HL-60/S4 treated with retinoic acid at 250 ng/mL for 4 days and 3 days (cell line): ENCODE measurements around the gene OR2Y1.
"Not testable (repeated sequence)": the region's sequence is repeated elsewhere in the genome, so short reads cannot be mapped to it uniquely, and the experiment has no call there.

Experiments
- in situ Hi-C: fragments of 300-500 bp; cut with MboI; formaldehyde crosslinking; loops from 2 replicates; pipeline ENCODE4 v1.7.0; 2022; ENCODE audit warnings: low sequenced_read_pairs

OR2Y1 gene

DNA sequence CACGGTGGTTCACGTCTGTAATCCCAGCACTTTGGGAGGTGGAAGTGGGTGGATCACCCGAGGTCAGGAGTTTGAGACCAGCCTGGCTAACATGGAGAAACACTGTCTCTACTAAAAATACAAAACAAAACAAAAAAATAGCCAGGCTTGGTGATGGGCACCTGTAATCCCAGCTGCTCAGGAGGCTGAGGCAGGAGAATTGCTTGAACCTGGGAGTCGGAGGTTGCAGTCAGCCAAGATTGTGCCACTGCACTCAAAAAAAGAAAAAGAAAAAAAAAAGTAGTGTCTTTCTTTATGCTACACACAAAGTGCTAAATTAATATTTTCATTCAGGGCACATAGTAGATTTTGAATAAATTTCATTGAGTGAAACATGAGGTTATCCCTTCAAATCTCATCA lies 1.1 kb upstream of the OR2Y1 start:
- in situ Hi-C loops: not testable (repeated sequence)

DNA sequence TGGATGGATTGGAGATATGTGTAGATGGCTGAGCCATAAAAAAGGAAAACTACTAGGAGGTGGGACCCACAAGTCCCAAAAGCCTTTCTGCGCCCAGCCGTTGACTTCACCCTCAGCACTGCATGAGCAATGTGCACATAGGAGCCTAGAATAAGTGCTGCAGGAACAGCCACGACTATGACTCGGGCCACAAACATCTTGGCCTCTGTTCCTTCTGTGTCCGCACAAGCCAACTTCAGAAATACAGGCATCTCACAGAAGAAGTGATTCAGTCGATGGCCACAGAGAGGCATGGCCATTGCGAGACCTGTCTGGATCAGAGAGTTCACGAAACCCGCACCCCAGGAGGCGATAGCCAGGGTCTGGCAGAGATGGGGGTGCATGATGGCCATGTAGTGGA lies 587 bp downstream of the OR2Y1 start:
- in situ Hi-C loops: no loop called here

DNA sequence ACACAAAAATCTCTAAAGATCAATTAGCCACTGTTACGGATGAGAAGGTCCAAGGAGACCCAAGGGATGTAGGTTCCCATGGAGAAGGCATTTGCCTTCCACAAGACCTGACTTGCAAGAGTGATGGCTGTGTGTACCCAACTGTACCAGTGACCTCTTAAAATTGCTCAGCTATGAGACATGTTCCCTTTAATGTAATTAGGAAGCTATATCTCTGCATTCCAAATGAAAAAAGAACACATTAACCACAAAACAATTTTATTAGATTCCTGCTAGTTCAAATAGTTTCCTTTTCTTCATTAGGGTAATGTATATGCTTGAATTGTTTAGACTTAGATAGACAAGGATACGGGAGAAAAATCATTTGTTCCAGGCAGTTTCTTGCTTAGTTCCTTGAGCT lies 3.3 kb downstream of the OR2Y1 start:
- in situ Hi-C loops: no loop called here

DNA sequence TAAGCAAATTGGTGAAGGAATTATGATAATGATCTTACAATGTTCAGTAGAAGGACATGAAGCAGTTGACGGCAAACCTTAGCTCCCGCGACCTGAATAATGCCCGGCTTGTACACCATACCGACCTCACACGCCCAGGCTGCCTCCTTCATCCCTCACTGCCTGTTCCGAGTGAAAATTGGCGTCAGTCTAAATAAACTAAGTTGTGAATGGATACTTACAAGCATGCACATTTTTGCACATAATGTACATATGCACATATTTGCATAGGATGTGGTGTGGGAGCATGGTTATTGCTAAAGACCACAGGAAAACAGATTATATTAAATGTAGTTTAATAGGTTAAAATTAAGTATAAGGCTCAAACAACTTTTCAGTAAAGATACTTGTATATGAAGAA lies 14.9 kb downstream of the OR2Y1 start:
- in situ Hi-C loops: no loop called here

DNA sequence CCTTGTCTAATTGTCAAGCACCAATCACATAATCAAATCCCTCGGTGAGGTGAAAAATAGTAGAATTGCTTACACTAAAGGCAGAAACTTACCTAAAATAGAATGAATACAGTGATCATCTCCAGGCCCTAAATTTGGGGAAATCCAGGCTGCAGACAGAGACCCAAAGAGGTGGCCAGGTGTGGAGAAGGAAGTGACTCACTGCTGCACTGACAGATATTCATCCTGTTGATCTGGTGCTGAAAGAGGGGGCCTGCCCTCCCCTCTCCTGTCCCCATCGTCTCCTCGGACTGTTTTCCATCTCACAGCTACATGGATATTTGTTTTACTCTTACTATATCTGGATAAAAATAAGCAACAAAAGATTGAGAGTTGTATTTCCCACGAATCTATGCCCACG lies 15.9 kb downstream of the OR2Y1 start:
- in situ Hi-C loops: no loop called here

DNA sequence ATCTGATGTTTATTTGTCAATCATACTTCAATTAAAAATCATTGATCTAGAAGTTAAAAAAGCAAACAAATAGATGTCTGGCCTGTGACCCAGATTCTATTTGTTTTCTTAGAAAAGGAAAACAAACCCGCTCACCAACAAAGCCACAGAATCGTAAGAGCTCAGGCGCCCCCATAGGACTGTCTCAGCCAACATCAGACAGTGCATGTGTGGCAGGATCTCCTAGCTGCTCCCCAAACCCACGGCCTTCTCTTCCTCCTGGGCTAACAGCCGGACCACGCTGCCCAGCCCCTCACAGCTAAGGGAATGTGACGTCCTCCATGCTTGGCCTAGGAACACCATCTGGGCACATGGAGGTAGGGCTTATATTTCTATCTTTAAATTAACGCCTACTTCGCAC lies 19.4 kb downstream of the OR2Y1 start:
- in situ Hi-C loops: no loop called here

DNA sequence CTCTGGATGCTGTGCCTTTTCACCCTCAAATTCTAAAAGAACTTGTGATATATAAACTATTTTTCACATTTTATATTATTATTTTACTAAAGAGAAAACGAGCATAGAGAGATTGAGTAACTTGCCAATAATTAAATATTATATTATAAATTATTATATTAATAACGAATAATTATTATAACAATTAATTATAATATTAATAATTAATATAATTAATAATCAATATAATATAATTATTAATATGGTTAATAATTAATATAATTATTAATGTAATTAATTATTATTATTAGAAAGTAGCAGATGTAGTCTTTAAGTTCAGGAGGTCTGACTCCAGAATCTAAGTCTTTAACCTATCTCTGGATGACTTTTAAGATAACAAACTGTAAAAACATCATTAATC lies 20.1 kb downstream of the OR2Y1 start:
- in situ Hi-C loops: no loop called here

DNA sequence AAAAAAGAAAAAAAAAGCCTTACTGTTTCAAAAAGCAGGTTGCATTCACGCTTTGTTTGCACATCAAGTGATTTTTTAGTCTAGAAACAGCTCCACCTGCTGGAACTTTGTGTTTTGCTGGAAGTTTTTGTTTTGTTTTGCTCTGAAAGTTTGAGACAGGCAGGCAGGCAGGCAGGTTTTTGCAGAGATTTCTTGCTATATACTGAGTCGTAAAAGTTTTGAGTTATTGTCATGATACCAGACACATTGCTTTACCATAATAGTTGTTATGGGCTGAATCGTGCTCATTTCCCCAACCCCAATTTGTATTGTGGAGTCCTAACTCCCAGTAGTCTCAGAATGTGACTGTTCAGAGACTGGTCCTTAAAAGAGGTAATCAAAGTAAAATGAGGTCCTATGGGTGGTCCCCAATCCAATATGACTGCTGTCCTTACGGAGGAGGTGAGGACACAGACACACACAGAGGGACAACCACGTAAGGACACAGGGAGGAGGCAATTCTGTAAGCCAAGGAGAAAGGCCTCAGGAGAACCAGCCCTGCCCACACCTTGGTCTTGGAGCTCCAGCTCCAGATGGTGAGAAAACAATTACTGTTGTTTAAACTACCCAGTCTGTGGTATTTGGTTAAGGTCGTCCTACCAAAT lies 20.9 kb downstream of the OR2Y1 start:
- in situ Hi-C loops: no loop called here

DNA sequence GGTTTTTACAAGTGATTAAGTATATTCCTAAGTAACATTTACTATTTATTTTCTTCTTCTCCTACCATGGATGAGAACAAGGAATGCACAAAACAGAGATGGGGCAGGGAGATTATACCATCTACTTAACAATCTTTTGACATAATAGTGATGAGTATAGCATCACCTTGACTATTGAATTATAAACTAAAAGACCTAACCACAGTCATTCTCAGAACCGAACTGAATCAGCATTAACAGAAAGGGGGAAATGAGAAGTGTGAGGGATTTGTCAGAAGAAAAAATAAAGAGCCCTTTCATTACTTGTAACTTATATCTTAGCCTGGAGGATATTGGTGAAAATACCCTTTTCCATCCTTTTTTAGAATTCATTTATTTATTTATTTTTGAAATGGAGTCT lies 21.9 kb downstream of the OR2Y1 start:
- in situ Hi-C loops: no loop called here

DNA sequence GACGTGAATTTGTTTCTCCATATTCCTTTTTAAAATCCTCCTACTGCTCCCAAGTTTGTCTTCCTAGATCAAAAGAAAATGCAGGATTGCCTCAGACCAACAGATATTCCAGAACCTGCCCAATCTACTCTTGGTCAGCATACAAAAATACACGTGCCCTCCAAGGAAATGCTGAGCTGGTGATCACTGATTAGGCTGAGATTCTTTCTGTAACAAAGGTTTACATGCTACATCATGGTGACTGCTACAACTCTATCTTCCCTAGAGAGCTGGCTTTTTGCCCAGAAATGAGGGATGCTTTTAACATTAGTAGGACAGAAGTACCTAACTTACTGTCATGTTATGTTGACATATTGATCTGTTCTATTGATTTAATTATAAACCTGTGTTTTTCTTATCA lies 35.5 kb downstream of the OR2Y1 start:
- in situ Hi-C loops: no loop called here

DNA sequence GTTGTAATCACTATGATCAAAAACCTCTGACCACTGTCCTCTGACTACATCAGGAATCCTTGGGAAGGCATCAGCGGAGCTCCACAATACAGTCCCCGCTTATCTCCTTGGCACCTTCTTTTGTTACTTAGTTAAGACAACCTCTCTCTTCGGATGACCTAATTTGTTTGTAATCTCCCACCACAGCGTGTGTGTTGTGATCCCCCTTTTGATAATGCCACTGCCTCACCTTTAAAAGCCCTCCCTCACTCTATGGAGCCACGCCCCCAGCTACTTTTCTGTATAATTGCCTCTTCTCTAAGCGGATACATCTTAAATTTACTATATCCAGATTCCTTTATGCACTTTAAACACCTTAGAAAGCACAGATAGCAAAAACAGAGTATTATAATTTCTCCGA lies 35.9 kb downstream of the OR2Y1 start:
- in situ Hi-C loops: no loop called here

DNA sequence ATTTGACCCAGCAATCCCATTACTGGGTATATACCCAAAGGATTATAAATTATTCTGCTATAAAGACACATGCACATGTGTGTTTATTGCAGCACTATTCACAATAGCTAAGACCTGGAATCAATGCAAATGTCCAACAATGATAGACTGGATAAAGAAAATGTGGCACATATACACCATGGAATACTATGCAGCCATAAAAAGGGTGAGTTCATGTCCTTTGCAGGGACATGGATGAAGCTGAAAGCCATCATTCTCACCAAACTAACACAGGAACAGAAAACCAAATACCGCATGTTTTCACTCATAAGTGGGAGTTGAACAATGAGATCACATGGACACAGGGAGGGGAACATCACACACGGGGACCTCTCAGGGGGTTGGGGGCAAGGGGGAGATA lies 36.5 kb downstream of the OR2Y1 start:
- in situ Hi-C loops: not testable (repeated sequence)

DNA sequence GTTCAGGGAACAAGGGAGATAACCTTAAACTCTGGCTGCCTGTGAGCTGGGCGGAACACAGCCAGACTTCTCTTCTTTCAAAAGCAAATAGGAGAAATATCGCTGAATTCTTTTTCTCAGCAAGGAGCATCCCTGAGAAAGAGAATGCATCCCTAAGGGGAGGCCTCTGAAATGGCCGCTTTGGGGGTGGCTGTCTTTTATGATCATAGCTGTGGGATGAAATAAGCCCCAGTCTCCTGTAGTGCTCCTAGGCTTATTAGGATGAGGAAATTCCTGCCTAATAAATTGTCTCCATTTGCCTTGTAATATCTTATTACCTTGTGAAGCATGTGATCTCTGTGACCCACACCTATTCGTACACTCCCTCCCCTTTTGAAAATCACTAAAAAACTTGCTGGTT lies 39.4 kb downstream of the OR2Y1 start:
- in situ Hi-C loops: not testable (repeated sequence)

DNA sequence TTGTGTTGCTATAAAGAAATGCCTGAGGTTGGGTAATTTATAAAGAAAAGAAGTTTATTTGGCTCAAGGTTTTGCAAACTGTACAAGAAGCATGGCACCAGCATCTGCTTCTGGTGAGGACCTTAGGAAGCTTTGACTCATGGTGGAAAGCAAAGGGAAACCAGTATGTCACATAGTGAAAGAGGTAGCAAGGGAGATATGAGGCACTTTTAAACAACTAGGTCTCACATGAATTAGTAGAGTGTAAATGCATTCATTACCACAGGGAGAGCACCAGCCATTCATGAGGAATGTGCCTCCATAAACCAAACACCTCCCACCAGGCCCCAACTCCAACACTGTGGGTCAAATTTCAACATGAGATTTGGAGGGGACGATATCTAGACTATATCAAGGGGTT lies 40.8 kb downstream of the OR2Y1 start:
- in situ Hi-C loops: no loop called here

DNA sequence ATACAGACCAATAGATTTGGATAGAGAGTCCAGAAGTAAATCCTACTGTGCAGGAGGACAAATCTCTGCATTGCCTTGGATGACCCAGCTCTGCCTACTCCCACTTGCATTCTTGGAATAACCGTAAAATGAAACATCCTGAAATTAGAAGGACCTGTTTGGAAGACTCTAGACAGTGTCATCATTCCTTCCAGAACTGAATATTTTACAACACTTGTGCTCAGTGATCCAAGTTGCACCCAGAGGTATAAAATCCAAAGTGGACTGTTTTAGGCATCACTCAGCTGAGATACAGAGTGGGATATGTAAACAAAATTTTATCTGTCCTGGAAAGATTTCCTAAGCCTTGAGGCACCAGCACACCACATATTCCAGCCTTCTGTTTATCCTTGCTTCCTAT lies 43.7 kb downstream of the OR2Y1 start:
- in situ Hi-C loops: no loop called here

DNA sequence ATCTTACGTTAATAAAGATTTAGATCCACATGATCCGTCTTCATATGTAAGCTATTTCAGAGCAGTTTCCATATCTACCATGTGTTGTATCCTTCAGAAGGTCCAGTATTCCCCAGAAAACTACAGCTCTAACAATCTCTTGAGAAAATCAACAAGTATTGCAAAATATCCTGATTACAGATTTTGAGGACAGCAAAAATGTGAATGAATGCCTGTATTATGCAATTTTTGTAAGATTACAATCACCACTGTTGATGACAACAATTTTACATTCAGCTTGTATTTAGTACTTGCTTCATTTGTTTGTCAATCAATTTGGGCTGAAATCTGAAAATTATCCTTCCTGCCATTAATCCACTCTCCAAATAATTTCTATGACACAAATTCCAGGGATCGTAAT lies 47.4 kb downstream of the OR2Y1 start:
- in situ Hi-C loops: no loop called here

DNA sequence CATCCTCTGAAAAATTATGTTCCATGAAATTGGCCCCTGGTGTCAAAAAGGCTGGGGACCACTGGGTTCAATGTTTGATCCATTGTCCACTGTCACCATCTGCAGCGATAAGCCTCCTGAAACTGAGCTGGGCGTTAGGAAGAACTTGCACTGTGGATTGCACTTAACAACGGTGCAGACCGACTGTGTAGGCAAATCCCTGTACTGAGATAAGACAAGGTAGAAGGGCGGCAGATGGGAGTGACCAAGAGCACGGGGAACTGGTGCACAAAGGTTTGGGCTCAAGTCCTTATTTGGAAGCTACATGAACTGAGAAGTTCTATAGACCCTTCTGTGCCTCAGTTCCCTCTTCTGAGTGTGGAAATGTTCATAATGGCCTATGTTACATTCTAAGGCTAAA lies 48.8 kb downstream of the OR2Y1 start:
- in situ Hi-C loops: no loop called here

DNA sequence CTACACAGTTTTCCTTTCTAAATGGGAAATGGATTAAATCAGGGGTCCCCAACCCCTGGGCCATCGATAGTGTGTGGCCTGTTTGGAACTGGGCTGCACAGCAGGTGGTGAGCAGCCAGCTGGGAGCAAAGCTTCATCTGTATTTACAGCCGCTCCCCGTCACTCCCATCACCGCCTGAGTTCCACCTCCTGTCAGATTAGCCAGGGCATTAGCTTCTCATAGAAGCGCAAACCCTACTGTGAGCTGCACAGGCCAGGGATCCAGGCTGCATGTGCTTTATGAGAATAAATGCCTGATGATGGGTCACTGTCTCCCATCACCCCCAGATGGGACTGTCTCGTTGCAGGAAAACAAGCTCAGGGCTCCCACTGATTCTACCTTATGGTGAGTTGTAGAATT lies 49.3 kb downstream of the OR2Y1 start:
- in situ Hi-C loops: no loop called here

DNA sequence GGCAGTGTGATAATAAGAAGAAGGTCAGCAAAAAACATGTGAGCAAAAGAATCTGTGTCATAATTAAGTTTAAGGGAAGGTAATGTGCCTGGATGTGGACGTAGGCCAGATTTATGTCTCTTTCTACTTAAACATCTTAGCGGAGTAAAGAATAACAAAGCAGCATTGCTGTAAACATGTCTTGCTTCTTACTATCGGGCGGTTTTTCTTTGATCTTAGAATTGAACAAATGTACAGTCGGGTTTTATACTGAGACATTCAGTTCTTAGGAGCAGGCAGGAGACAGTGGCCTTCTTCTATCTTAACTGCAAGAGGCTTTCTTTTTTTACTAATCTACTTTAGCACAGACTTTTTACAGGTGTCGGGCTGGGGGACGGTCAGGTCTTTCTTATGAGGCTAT lies 50.1 kb downstream of the OR2Y1 start:
- in situ Hi-C loops: no loop called here
